Neural progenitor cell (in vitro differentiated cells): ENCODE data around the gene MPPED1. TPM values are rescaled to one million over a fixed set of nuclear protein-coding genes. Genes with fewer than 3 reads are reported as not detected.

Experiments
- DNase-seq: peaks from one replicate; pipeline ENCODE4 v3.0.0-alpha.2; 2016; ENCODE audit warnings: low spot score
- H2AFZ ChIP-seq: fragments of 200-600 bp; sonication (generic); replicated peaks from 2 replicates; pipeline ENCODE4 v1.6.1; 2016; ENCODE audit warnings: antibody characterized with exemption
- H3F3A ChIP-seq: fragments of 200-600 bp; sonication (generic); 2 replicates; pipeline ENCODE4 v1.6.1; 2016; ENCODE audit warnings: antibody characterized with exemption, low read depth
- H3K27ac ChIP-seq: fragments of 200-600 bp; sonication (generic); 2 replicates; pipeline ENCODE4 v1.5.1; 2016; ENCODE audit warnings: mild to moderate bottlenecking
- H3K27me3 ChIP-seq: fragments of 200-600 bp; sonication (generic); 2 replicates; pipeline ENCODE4 v1.6.1; 2016; ENCODE audit warnings: mild to moderate bottlenecking, moderate library complexity
- H3K36me3 ChIP-seq: fragments of 200-600 bp; sonication (generic); 2 replicates; pipeline ENCODE4 v1.5.1; 2016
- H3K4me1 ChIP-seq: fragments of 200-600 bp; sonication (generic); 2 replicates; pipeline ENCODE4 v1.6.1; 2016; ENCODE audit warnings: mixed run types
- H3K4me2 ChIP-seq: fragments of 200-600 bp; sonication (generic); 2 replicates; pipeline ENCODE4 v1.6.1; 2016
- H3K4me3 ChIP-seq: fragments of 200-600 bp; sonication (generic); 2 replicates; pipeline ENCODE4 v1.5.1; 2016
- H3K79me2 ChIP-seq: fragments of 200-600 bp; sonication (generic); 2 replicates; pipeline ENCODE4 v1.6.1; 2016; ENCODE audit warnings: low read depth
- H3K9ac ChIP-seq: fragments of 200-600 bp; sonication (generic); 2 replicates; pipeline ENCODE4 v1.6.1; 2016
- H3K9me3 ChIP-seq: fragments of 200-600 bp; sonication (generic); 2 replicates; pipeline ENCODE4 v1.5.1; 2016; ENCODE audit warnings: low read depth
- H4K20me1 ChIP-seq: fragments of 200-600 bp; sonication (generic); 2 replicates; pipeline ENCODE4 v1.6.1; 2016; ENCODE audit warnings: low read depth
- H3K27ac Mint-ChIP-seq: 3 replicates; pipeline ENCODE4 v1.8.0; 2021; ENCODE audit warnings: mixed read lengths
- H3K27me3 Mint-ChIP-seq: 2 replicates; pipeline ENCODE4 v1.8.0; 2022; ENCODE audit warnings: low read depth, mild to moderate bottlenecking, inconsistent platforms, moderate library complexity, mixed read lengths; ENCODE audit not compliant: insufficient read depth
- H3K36me3 Mint-ChIP-seq: 3 replicates; pipeline ENCODE4 v1.8.0; 2021; ENCODE audit warnings: mixed read lengths
- H3K4me1 Mint-ChIP-seq: 3 replicates; pipeline ENCODE4 v1.8.0; 2021; ENCODE audit warnings: mixed read lengths
- H3K4me3 Mint-ChIP-seq: 3 replicates; pipeline ENCODE4 v1.8.0; 2021; ENCODE audit warnings: mild to moderate bottlenecking, moderate library complexity, mixed read lengths
- H3K9me3 Mint-ChIP-seq: 3 replicates; pipeline ENCODE4 v1.8.0; 2020; ENCODE audit warnings: mixed read lengths
- EZH2 ChIP-seq: fragments of 200-600 bp; sonication (generic); IDR thresholded peaks from 2 replicates; pipeline ENCODE4 v1.6.1; 2017; ENCODE audit warnings: antibody characterized with exemption, mild to moderate bottlenecking, moderate library complexity
- EZH2phosphoT487 ChIP-seq: fragments of 200-600 bp; sonication (generic); IDR thresholded peaks from 2 replicates; pipeline ENCODE4 v1.6.1; 2017; ENCODE audit warnings: antibody characterized with exemption
- total RNA-seq: library from RNA; depleted of rRNA; stranded (reverse); fragments of >200 nt; gene quantifications from 2 replicates; pipeline ENCODE4 v1.2.3, GENCODE V29; 2015; ENCODE audit warnings: low replicate concordance
- TF ChIP-seq, protein P1 (sequence below): fragments of 200-600 bp; sonication (generic); IDR thresholded peaks from 2 replicates; pipeline ENCODE4 v1.5.1; 2017; ENCODE audit warnings: antibody characterized with exemption, mild to moderate bottlenecking

MPPED1 gene
- total RNA-seq, 1 donor from 2014 or later = 2.0 TPM

GRCh38 chr22:43447380-43447779, 35.6 kb downstream of the MPPED1 start:
- H3F3A ChIP-seq = no peaks in the 10 kb centered on the region
- no peak for DNase-seq
- H3K79me2 ChIP-seq = no peaks in the 10 kb centered on the region
- no peak overlapping the region for H3K9ac ChIP-seq
- Mint-ChIP-seq H3K4me1 (peaks cover 31% of the 10 kb centered on the region), H3K27ac (no peak overlapping the region), H3K4me3 (no peak overlapping the region), H3K27me3 (peaks cover 13% of the 10 kb centered on the region), H3K9me3 (no peaks in the 10 kb centered on the region), H3K36me3 (no peaks in the 10 kb centered on the region)
- H3K4me3 ChIP-seq = no peak overlapping the region
- H3K4me2 ChIP-seq = no peak overlapping the region
- H2AFZ ChIP-seq = no peak overlapping the region
- H3K27me3 ChIP-seq = no peaks in the 10 kb centered on the region
- H3K9me3 ChIP-seq = no peaks in the 10 kb centered on the region
- no peaks in the 10 kb centered on the region for H4K20me1 ChIP-seq
- no peak for TF ChIP-seq EZH2phosphoT487
- no peak for TF ChIP-seq EZH2
- TF ChIP-seq, protein P1, sequence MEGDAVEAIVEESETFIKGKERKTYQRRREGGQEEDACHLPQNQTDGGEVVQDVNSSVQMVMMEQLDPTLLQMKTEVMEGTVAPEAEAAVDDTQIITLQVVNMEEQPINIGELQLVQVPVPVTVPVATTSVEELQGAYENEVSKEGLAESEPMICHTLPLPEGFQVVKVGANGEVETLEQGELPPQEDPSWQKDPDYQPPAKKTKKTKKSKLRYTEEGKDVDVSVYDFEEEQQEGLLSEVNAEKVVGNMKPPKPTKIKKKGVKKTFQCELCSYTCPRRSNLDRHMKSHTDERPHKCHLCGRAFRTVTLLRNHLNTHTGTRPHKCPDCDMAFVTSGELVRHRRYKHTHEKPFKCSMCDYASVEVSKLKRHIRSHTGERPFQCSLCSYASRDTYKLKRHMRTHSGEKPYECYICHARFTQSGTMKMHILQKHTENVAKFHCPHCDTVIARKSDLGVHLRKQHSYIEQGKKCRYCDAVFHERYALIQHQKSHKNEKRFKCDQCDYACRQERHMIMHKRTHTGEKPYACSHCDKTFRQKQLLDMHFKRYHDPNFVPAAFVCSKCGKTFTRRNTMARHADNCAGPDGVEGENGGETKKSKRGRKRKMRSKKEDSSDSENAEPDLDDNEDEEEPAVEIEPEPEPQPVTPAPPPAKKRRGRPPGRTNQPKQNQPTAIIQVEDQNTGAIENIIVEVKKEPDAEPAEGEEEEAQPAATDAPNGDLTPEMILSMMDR = no peak
- H3K27ac ChIP-seq = no peak overlapping the region
- H3K4me1 ChIP-seq = no peaks in the 10 kb centered on the region
- H3K36me3 ChIP-seq = no peaks in the 10 kb centered on the region

DNA sequence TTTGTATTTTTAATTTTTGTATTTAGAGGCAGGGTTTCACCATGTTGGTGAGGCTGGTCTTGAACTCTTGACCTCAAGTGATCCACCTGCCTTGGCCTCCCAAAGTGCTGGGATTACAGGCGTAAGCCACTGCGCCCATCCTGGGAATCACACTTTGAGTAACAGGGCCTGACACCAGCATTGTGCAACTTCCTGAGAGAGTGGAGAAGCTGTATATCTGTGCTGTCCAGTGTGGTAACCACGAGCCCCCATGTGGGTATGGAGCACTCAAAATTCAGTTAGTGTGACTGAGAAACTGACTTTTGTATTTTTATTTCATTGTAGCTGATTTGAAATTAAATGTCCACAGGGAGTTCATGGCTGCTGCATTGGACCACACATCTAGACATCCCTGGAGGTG, 36.2 kb downstream of the MPPED1 start:
- Histone ChIP-seq H3K4me1 (no peaks in the 10 kb centered on the region), H3K4me2 (no peak overlapping the region), H2AFZ (no peak overlapping the region), H3K9me3 (no peaks in the 10 kb centered on the region), H4K20me1 (no peaks in the 10 kb centered on the region), H3K79me2 (no peaks in the 10 kb centered on the region), H3F3A (no peaks in the 10 kb centered on the region), H3K27me3 (no peaks in the 10 kb centered on the region), H3K9ac (no peak overlapping the region), H3K4me3 (no peak overlapping the region), H3K27ac (no peak overlapping the region), H3K36me3 (no peaks in the 10 kb centered on the region)
- TF ChIP-seq EZH2phosphoT487 = no peak
- TF ChIP-seq, protein P1 = no peak
- TF ChIP-seq EZH2 = no peak
- H3K27me3 Mint-ChIP-seq = peaks cover 10% of the 10 kb centered on the region
- no peaks in the 10 kb centered on the region for H3K9me3 Mint-ChIP-seq
- H3K4me1 Mint-ChIP-seq = peaks cover 27% of the 10 kb centered on the region
- no peak overlapping the region for H3K4me3 Mint-ChIP-seq
- no peak overlapping the region for H3K27ac Mint-ChIP-seq
- H3K36me3 Mint-ChIP-seq = no peaks in the 10 kb centered on the region
- no peak for DNase-seq

GRCh38 chr22:43449205-43449830, 37.5 kb downstream of the MPPED1 start:
- Histone ChIP-seq H2AFZ (no peak overlapping the region), H3K9ac (no peak overlapping the region), H3K27me3 (no peaks in the 10 kb centered on the region), H3F3A (no peaks in the 10 kb centered on the region), H3K4me1 (no peaks in the 10 kb centered on the region), H3K4me2 (no peak overlapping the region), H3K27ac (no peak overlapping the region), H3K79me2 (no peaks in the 10 kb centered on the region), H3K36me3 (no peaks in the 10 kb centered on the region), H3K4me3 (no peak overlapping the region), H4K20me1 (no peaks in the 10 kb centered on the region), H3K9me3 (no peaks in the 10 kb centered on the region)
- no peak for TF ChIP-seq EZH2
- TF ChIP-seq, protein P1 = no peak
- H3K36me3 Mint-ChIP-seq = no peaks in the 10 kb centered on the region
- no peak overlapping the region for H3K27ac Mint-ChIP-seq
- peaks cover 10% of the 10 kb centered on the region for H3K27me3 Mint-ChIP-seq
- peak; percentile 52 for DNase-seq
- H3K9me3 Mint-ChIP-seq = no peaks in the 10 kb centered on the region
- H3K4me3 Mint-ChIP-seq = no peak overlapping the region
- H3K4me1 Mint-ChIP-seq = peaks cover 27% of the 10 kb centered on the region
